Right lobe of liver (tissue), 4 donors: Measurements from ENCODE around the gene ITGAV.

ENCODE experiments used
- CTCF ChIP-seq, 4 donors: fragments of 200-600 bp in 3 of 4; fragments of 450-650 bp in 1 of 4; IDR thresholded peaks; one replicate each; pipeline versions ENCODE4 v1.5.1 to v1.8.0; 2016 to 2022; ENCODE audit warnings: antibody characterized with exemption in 4 of 4, mild to moderate bottlenecking in 2 of 4
- POLR2A ChIP-seq: fragments of 450-650 bp; IDR thresholded peaks from one replicate; pipeline ENCODE4 v1.6.1; 2017; ENCODE audit warnings: antibody characterized with exemption, mild to moderate bottlenecking
- donor health status: DM: no; HTN: no; CAD: no.
- donor health status: DM: no; HTN: no; CAD: no.
- donor health status: DM: no; HTN: yes; CAD: no.

- no peak for TF ChIP-seq CTCF (IDR thresholded peaks at IDR 0.05)
- no peak for TF ChIP-seq POLR2A
These were observed 34.4 kb downstream of the ITGAV start for GRCh38 chr2:186624276-186624675.
